OCI-LY3 (cell line): ENCODE measurements around the gene SMAD4.

Experiments
- CTCF ChIP-seq: fragments of 200-600, 300-600 bp; sonication (generic); IDR thresholded peaks from 2 replicates; pipeline ENCODE4 v1.5.1; 2014; ENCODE audit warnings: antibody characterized with exemption, low read length, low read depth
- EZH2phosphoT487 ChIP-seq: fragments of 200-600 bp; shearing (Covaris generic); IDR thresholded peaks from 2 replicates; pipeline ENCODE4 v1.6.1; 2018; ENCODE audit warnings: antibody characterized with exemption, mixed run types, low read depth

GRCh38 chr18:50987261-50987660, 42.8 kb upstream of the SMAD4 start:
- TF ChIP-seq CTCF = no peak
- no peak for TF ChIP-seq EZH2phosphoT487
